Activated CD4-positive, alpha-beta T cell treated with anti-CD3 and anti-CD28 coated beads, Interleukin-2, Interleukin-4, amounts not matched to agents 100 ng/mL and 50 ng/mL, durations not matched to agents 16 hours and 8 hours (primary cell): ENCODE measurements around the gene DHH.
"Not testable (repeated sequence)": the region's sequence is repeated elsewhere in the genome, so short reads cannot be mapped to it uniquely, and the experiment has no call there.

Experiments used
- DNase-seq: peaks from one replicate; pipeline ENCODE4 v3.0.0-alpha.2; 2020; ENCODE audit warnings: low spot score

The DHH gene

GRCh38 chr12:49069507-49070346 lies 24.9 kb downstream of the DHH start, which contains the start of gene RHEBL1:
TSS of gene RHEBL1 (minus strand) at chr12:49069979. CDS start at chr12:49069785, 194 bp downstream.
- DNase-seq, result peak; percentile 100

GRCh38 chr12:49068879-49069506 lies 25.6 kb downstream of the DHH start:
- no peak for DNase-seq

- no peak for DNase-seq
Observed at GRCh38 chr12:49066120-49066519, 28.5 kb downstream of the DHH start.

GRCh38 chr12:49064767-49065152 lies 29.8 kb downstream of the DHH start:
- no peak for DNase-seq

- not testable (repeated sequence) for DNase-seq
Observed at GRCh38 chr12:49061916-49062315, 32.7 kb downstream of the DHH start.

- no peak for DNase-seq
Observed at GRCh38 chr12:49061157-49061650, 33.4 kb downstream of the DHH start.

GRCh38 chr12:49060237-49061156 lies 34.1 kb downstream of the DHH start, which contains the start of gene KMT2D:
TSS of gene KMT2D (minus strand) at chr12:49060794. CDS start at chr12:49055324, 5,470 bp downstream.
- DNase-seq, result peak; percentile 91

GRCh38 chr12:49059299-49060171 lies 35.1 kb downstream of the DHH start:
- no peak for DNase-seq

- DNase-seq, result no peak
Observed at GRCh38 chr12:49059045-49059298, 35.6 kb downstream of the DHH start.

- no peak for DNase-seq
Observed at GRCh38 chr12:49058366-49059044, 36.1 kb downstream of the DHH start.

- DNase-seq, result no peak
Observed at GRCh38 chr12:49057888-49058287, 36.7 kb downstream of the DHH start.

- peak; percentile 83 for DNase-seq
Observed at GRCh38 chr12:49055978-49056754, 38.4 kb downstream of the DHH start.

GRCh38 chr12:49055092-49055491 lies 39.5 kb downstream of the DHH start:
- DNase-seq, result no peak

- no peak for DNase-seq
Observed at GRCh38 chr12:49054524-49054923, 40.1 kb downstream of the DHH start.

GRCh38 chr12:49054096-49054495 lies 40.5 kb downstream of the DHH start:
- no peak for DNase-seq

- no peak for DNase-seq
Observed at GRCh38 chr12:49052451-49053208, 42.0 kb downstream of the DHH start.

- DNase-seq, result no peak
Observed at GRCh38 chr12:49051777-49052438, 42.7 kb downstream of the DHH start.

- no peak for DNase-seq
Observed at GRCh38 chr12:49051373-49051764, 43.2 kb downstream of the DHH start.
